HG03354 (cell line): ENCODE measurements around the gene PC.

Experiments used
- ATAC-seq: cut with Tn5 transposase; IDR thresholded peaks from one replicate; pipeline ENCODE4 v1.9.1; 2021; ENCODE audit warnings: mild to moderate bottlenecking; ENCODE audit not compliant: unreplicated experiment, poor library complexity, severe bottlenecking

The PC gene

GRCh38 chr11:66918741-66919140, 39.4 kb downstream of the PC start:
- ATAC-seq = no peak

- no peak for ATAC-seq
These were observed 42.3 kb downstream of the PC start for GRCh38 chr11:66915866-66916265.

DNA sequence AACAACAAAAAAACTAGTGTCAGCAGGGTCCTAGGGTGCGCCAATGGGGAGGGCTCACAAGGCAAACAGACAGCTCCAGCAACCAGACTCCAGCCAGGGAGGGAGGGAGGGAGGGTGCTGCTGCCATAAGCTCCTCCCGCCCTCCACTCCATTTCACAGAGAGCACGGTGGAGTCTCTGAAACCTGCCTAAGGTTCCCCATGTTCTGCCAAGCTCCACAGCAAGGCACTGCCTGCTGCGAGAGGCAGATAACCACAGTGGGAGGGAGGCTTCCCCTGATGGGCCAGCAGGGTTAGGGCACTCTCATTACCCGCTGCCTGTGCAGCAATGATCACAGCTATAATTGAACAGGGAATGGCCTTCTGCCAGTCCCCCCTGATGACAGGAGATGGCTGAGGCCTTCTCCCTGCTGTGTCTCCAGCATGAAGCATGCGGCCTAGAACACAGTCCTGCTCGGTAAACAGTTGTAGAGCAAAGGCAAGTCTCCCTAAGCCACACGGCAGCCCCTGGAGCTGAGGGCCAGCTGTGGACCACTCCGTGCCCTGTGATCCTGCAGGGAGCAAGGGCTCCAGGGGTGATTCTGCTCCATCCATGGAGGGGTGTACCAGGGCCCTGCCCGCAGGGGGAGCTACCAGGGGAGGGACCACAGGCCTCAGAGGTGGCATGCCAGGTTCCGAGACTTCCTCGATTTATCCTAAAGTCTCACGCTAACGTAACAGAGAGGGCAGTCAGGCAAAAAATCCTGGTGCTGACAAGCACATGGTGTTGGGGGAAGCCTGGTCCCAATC, 42.9 kb downstream of the PC start:
- ATAC-seq = no peak

DNA sequence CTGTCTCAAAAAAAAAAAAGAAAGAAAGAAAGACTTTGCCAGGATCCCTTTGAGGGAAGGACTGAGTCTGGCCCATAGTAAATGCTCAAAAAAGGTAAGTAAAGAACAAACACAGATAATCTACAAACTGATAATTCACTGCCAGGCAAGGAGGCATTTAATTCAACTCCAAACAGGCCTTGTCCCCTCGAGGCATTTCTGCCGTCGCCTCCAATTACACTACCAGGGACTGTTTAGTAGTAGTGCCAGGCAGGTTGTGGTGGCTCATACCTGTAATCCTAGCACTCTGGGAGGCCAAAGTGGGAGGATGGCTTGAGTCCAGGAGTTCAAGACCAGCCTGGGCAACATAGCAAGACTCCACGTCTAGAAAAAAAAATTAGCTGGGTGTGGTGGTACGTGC, 43.7 kb downstream of the PC start:
- no peak for ATAC-seq

DNA sequence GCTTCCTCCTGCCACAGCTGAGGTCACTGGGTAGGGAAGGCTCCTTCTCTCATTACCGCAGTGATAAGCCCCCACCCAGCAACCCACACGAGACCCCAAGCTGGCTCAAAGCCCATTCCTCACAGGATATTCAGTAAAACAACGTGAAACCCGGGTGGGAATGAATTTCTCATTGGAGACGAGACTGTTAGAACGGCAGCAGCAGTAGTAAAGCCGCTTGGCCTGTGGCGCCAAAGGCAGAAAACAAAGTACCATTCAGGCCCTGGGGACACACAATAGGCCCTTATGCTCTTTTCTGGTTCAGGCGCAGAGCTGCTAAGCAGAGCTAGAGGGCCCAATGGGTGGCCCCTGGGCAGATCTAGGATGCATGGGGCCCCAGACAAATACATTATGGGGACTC, 45.3 kb downstream of the PC start:
- ATAC-seq = no peak

DNA sequence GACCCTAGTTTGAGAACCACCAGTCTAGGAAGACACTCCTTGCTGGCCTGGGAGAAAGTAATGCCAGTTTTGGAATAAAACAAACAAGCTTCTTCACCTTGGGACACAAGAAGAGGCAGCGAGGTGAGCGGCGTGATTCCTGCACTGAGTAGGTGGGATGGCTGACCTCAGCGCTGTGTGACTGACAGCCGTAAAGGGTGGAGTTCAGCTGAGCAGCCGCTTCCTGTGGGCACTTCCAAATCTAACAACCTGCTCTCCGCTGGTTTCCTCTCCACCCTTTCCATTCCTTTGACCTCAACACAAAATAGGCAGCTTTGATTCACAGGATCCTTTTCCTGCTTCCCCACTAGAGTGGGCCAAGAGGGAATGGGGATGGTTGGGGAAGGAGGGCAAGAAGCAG, 45.8 kb downstream of the PC start:
- ATAC-seq = no peak

DNA sequence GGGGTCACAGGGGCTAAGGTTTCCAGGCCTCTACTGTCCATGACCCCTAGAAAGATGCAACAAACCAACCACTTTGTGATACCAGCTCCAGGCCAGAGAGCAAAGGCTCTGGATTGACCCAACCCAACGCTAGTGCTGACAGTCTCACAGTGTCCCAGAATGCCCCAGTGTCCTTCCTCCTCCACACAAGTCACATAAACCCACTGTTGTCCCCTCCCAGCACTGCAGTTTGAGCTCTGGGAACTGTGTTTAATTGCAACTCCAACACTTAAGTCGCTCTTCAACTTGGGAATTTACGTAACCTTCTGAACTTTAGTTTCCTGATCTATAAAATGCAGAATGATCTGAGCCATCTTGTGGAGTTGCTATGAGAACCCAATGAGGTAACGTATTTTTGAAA, 47.5 kb downstream of the PC start:
- no peak for ATAC-seq

DNA sequence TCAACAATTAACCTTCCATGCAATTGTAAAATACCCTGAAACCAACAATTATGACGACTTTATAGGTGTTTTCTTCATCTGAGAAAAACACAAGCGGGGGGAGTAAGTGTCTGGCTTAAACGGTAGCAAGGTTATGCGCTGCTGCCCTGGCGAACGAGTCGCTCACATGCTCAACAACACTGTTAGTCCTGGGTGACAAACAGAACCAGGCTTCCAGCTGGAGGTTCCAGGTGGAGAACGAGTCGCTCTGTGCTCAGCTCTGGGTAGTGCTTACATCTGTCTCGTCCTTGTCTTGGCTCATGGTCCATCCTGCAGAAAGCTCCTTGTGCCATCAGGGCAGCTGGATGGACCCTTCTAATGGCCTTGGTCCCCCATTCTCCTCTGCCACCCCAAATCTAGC, 48.2 kb downstream of the PC start:
- no peak for ATAC-seq

DNA sequence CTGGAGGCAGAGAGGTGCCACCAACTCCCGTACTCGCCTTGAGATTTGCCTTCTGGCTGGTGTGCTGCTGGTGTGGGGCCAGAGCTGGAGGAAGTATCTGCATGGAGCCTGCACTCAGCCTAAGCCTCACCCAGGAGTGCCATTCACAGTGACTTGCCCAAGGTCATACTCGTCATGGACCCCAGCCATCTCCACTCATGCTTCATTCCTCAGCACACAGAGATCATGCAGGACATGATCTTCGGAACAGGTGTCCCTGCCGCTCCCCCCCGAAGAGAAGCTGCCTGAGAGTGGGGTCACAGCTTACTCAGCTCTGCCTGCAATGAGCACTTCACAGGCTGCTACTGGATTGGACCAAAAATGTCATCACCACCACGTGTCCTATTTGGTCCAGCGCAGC, 49.0 kb downstream of the PC start:
- ATAC-seq = no peak

DNA sequence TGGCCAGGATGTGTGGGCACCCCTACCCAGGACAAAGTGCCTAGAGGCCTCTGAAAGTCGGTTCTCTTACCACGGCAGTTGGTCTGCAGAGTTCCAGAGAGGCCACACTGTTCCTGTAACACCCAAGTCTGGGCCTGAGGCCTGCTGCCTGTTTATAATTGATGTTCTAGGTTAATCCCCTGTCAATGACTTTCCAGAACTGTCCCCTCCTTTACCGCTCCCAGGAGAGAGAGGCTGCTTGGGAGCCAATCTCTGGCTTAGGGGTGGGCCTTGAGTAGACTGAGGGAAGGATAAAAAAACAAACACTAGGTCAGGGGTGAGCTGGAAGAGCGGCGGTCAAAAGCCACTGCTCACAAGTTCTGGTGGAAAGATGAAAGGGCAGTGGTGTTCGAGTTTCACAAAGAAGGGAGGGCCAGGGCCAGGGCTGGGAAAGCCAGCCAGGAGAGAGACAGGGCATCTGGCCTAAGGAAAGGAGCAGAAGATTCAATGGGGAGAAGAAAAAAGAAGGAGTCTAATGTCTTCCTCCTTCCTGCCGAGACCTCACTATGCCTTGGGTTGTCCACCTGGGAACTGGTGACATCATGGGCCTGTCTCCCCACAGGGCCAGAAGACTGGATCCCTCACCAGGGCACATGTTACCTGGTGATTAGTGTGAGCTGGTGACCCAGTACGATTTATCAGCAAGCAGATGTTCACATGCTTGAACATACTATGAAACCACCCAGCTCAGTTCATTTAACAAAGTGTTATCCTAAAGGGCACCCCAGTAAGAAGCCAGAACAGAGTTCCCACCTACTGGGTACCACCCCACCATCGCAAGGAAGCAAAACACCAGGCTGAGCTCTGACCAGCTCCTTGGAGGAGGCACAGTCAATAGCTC, 50.2 kb downstream of the PC start:
- ATAC-seq = no peak

GRCh38 chr11:66906061-66906733, 52.0 kb downstream of the PC start:
- ATAC-seq = no peak

DNA sequence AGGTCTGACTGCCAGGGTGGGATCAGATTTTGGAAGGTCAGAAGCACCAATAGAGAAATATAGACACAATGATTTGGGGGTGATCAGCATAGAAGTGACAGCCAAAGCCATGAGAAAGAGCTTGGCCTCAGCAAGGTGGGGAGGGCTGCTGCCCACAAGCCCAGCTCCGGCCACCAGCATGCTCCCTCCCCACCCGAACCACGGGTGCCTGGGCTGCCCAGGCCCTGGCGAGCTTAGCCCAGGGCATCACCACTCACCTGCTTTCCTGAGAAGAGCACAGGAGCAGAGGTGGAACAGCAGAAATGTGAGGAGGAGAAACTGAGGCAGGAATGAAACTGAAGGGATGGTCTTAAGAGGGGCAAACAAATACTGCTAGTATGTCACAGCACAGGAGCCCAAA, 52.6 kb downstream of the PC start:
- no peak for ATAC-seq

GRCh38 chr11:66904981-66905521, 53.1 kb downstream of the PC start:
- no peak for ATAC-seq

- ATAC-seq = no peak
These were observed 53.6 kb downstream of the PC start for GRCh38 chr11:66904561-66904960.

DNA sequence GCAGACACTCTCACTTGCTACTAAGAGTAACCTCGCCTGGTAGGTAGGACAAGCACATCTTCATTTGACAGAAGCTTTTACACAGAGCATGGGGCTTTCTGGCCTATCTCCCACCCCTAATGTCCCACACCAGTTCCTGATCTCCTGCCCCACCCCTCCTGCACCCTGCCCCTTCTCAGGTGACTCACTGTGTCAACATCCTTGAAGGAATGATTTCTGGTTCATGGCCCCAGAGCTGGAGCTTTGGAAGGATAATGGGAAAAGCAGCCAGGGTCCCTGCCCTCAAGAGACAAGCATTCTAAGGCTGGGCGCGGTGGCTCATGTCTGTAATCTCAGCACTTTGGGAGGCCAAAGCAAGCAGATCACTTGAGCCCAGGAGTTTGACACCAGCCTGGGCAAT, 54.1 kb downstream of the PC start:
- no peak for ATAC-seq

GRCh38 chr11:66902486-66903177, 55.6 kb downstream of the PC start:
- no peak for ATAC-seq

DNA sequence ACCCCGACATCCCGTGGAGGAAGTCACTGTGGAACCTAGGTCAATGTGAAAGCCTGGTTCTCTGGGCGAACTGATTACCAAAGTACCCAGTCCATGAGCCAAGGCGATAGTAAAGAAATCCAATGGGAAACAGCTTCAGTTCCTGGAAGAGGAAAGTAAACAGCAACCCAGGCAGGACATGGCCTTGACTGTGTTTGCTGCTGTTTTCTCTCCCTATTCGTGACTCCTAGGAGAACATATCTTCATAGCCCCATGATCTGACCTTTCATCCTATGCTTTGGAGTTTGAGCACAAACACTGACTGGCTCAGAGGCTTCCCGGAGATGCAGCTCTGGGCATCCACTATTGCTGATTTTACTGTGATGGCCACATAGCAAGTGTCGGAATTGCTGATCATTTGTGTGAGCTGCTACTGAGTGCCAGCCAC, 56.2 kb downstream of the PC start:
- no peak for ATAC-seq

DNA sequence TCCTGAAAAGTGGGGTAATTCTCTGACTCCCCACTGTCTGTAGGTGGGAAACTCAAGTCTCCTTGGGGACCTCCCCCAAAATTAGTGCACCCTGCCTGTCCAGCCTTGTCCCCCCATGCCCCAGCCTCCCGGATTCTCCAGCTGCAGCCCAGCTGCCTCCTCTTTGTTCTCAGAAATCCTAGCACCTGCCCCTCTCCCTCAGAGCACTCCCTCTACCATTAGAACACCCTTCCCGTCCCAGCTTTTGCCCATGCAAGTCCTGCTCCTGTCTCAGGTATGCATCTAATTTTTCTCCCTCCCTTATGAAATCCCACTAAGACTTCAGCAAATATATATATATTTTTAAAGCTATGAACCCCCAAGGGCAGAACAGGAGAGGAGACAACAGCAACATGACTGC, 64.0 kb downstream of the PC start:
- no peak for ATAC-seq

DNA sequence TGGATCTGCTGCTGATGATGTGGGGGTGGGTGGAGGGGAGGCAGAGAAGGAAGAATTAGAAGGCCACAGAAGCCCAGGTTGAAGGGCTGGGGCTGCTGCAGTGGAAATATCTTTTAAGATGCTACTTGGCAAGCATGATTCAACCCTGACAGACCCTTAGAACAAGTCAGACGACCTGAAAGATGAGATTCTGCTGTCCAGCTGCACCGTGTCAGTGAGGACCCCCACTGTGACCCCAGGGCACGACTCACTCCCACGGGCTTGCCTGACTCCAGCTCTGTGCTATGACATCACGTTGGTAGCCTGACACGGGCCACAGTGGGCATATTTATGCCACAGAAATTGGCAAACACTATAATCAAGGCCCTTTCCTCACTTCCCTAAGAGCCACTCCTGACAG, 65.3 kb downstream of the PC start:
- ATAC-seq = no peak
